NCI-H146 treated with DMSO at 0.1 percent for 48 hours (cell line): Measurements from ENCODE around the gene C1RL.
"Not testable (repeated sequence)": the region's sequence is repeated elsewhere in the genome, so short reads cannot be mapped to it uniquely, and the experiment has no call there.

Experiments used
- DNase-seq: peaks from one replicate; lab custom pipeline; 2025; ENCODE audit not compliant: unreplicated experiment; lab: John Stamatoyannopoulos, UW

Gene C1RL

GRCh38 chr12:7116196-7116595, 7.2 kb upstream of the C1RL start:
- DNase-seq: no peak

- no peak for DNase-seq
Measured at GRCh38 chr12:7114851-7115250, 5.8 kb upstream of the C1RL start.

- DNase-seq: no peak
Measured at GRCh38 chr12:7114008-7114407, 5.0 kb upstream of the C1RL start.

- DNase-seq: peak; percentile 49
Measured at GRCh38 chr12:7113389-7113871, 4.4 kb upstream of the C1RL start.

- no peak for DNase-seq
Measured at GRCh38 chr12:7112041-7112440, 3.0 kb upstream of the C1RL start.

GRCh38 chr12:7110661-7111060, 1.6 kb upstream of the C1RL start:
- no peak for DNase-seq

- no peak for DNase-seq
Measured at GRCh38 chr12:7109572-7109920, 532 bp upstream of the C1RL start.

- peak; percentile 89 for DNase-seq
Measured at GRCh38 chr12:7108003-7108795, 815 bp downstream of the C1RL start.

- DNase-seq: peak; percentile 39
Measured at GRCh38 chr12:7107636-7108002, 1.4 kb downstream of the C1RL start.

GRCh38 chr12:7107181-7107580, 1.8 kb downstream of the C1RL start:
- not testable (repeated sequence) for DNase-seq

GRCh38 chr12:7106082-7106481, 2.9 kb downstream of the C1RL start:
- DNase-seq: no peak

GRCh38 chr12:7103837-7104584, 5.0 kb downstream of the C1RL start:
- no peak for DNase-seq

- DNase-seq: no peak
Measured at GRCh38 chr12:7102582-7102981, 6.4 kb downstream of the C1RL start.

- no peak for DNase-seq
Measured at GRCh38 chr12:7101694-7102131, 7.3 kb downstream of the C1RL start.

- DNase-seq: no peak
Measured at GRCh38 chr12:7101047-7101693, 7.8 kb downstream of the C1RL start.

- peak; percentile 79 for DNase-seq
Measured at GRCh38 chr12:7100239-7100638, 8.8 kb downstream of the C1RL start.

- DNase-seq: peak; percentile 100
Measured at GRCh38 chr12:7099290-7099996, 9.6 kb downstream of the C1RL start.

- DNase-seq: no peak
Measured at GRCh38 chr12:7096979-7097378, 12.0 kb downstream of the C1RL start.

GRCh38 chr12:7096006-7096932, 12.7 kb downstream of the C1RL start:
- no peak for DNase-seq

GRCh38 chr12:7093892-7094291, 15.1 kb downstream of the C1RL start:
- DNase-seq: no peak
